NCI-H82 treated with DMSO at 0.1 percent for 48 hours (cell line): ENCODE measurements around the gene USP17L26.
"Not testable (repeated sequence)": the region's sequence is repeated elsewhere in the genome, so short reads cannot be mapped to it uniquely, and the experiment has no call there.

Experiments
- DNase-seq: peaks from one replicate; lab custom pipeline; 2025; ENCODE audit not compliant: unreplicated experiment; lab: John Stamatoyannopoulos, UW

Gene USP17L26, protein sequence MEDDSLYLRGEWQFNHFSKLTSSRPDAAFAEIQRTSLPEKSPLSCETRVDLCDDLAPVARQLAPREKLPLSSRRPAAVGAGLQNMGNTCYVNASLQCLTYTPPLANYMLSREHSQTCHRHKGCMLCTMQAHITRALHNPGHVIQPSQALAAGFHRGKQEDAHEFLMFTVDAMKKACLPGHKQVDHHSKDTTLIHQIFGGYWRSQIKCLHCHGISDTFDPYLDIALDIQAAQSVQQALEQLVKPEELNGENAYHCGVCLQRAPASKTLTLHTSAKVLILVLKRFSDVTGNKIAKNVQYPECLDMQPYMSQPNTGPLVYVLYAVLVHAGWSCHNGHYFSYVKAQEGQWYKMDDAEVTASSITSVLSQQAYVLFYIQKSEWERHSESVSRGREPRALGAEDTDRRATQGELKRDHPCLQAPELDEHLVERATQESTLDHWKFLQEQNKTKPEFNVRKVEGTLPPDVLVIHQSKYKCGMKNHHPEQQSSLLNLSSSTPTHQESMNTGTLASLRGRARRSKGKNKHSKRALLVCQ

DNA sequence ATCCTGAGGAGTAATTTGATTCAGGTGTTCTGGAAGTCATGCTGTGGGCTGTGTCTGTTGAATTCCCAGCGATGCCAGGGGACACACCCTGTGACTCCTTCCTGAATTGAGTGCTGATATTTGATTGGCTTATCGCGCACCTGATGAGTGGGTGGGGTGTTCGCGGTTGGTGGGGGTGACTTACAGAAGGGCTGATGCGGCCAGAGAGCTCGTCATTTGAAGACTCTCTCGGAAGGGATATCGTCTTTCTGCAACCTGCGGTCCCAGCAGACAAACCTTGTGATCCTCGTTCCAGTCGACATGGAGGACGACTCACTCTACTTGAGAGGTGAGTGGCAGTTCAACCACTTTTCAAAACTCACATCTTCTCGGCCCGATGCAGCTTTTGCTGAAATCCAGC, at the start of gene USP17L26:
Gene USP17L26, plus strand, starts transcription at position 301 of the 400 bp plus-strand sequence. Its CDS starts 0 bp downstream, at position 301.
- not testable (repeated sequence) for DNase-seq

DNA sequence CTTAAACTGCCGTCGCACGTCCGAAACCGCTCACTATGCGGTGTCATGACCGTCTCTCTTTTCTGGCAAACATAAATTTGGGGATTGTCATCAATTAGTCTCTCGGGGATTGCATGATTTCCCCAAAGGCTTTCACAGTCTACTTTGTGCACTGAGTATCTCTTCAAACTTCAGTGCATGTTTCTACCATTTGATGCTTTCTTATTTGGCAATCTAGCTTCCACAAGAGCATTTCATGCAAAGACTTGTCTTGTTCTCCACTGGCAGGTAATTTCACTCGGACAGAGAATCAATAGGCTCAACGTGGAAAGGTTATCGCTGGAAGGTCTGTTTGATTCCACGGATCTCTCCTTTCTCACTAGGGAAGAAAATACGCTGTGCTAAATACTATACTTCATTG, 10.3 kb upstream of the USP17L26 start:
- not testable (repeated sequence) for DNase-seq

DNA sequence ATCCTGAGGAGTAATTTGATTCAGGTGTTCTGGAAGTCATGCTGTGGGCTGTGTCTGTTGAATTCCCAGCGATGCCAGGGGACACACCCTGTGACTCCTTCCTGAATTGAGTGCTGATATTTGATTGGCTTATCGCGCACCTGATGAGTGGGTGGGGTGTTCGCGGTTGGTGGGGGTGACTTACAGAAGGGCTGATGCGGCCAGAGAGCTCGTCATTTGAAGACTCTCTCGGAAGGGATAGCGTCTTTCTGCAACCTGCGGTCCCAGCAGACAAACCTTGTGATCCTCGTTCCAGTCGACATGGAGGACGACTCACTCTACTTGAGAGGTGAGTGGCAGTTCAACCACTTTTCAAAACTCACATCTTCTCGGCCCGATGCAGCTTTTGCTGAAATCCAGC, 9.6 kb upstream of the USP17L26 start, which contains the start of gene USP17L24:
Gene USP17L24, plus strand, starts transcription at position 301 of the 400 bp plus-strand sequence. Its CDS starts 0 bp downstream, at position 301.
- not testable (repeated sequence) for DNase-seq

DNA sequence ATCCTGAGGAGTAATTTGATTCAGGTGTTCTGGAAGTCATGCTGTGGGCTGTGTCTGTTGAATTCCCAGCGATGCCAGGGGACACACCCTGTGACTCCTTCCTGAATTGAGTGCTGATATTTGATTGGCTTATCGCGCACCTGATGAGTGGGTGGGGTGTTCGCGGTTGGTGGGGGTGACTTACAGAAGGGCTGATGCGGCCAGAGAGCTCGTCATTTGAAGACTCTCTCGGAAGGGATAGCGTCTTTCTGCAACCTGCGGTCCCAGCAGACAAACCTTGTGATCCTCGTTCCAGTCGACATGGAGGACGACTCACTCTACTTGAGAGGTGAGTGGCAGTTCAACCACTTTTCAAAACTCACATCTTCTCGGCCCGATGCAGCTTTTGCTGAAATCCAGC, 4.8 kb upstream of the USP17L26 start, which contains the start of gene USP17L25:
Gene USP17L25, plus strand, starts transcription at position 301 of the 400 bp plus-strand sequence. Its CDS starts 0 bp downstream, at position 301.
- not testable (repeated sequence) for DNase-seq

DNA sequence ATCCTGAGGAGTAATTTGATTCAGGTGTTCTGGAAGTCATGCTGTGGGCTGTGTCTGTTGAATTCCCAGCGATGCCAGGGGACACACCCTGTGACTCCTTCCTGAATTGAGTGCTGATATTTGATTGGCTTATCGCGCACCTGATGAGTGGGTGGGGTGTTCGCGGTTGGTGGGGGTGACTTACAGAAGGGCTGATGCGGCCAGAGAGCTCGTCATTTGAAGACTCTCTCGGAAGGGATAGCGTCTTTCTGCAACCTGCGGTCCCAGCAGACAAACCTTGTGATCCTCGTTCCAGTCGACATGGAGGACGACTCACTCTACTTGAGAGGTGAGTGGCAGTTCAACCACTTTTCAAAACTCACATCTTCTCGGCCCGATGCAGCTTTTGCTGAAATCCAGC, 4.6 kb downstream of the USP17L26 start, which contains the start of gene USP17L5:
Gene USP17L5, plus strand, starts transcription at position 301 of the 400 bp plus-strand sequence. Its CDS starts 0 bp downstream, at position 301.
- not testable (repeated sequence) for DNase-seq

DNA sequence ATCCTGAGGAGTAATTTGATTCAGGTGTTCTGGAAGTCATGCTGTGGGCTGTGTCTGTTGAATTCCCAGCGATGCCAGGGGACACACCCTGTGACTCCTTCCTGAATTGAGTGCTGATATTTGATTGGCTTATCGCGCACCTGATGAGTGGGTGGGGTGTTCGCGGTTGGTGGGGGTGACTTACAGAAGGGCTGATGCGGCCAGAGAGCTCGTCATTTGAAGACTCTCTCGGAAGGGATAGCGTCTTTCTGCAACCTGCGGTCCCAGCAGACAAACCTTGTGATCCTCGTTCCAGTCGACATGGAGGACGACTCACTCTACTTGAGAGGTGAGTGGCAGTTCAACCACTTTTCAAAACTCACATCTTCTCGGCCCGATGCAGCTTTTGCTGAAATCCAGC, 9.4 kb downstream of the USP17L26 start, which contains the start of gene USP17L27:
Gene USP17L27, plus strand, starts transcription at position 301 of the 400 bp plus-strand sequence. Its CDS starts 0 bp downstream, at position 301.
- DNase-seq, result not testable (repeated sequence)

DNA sequence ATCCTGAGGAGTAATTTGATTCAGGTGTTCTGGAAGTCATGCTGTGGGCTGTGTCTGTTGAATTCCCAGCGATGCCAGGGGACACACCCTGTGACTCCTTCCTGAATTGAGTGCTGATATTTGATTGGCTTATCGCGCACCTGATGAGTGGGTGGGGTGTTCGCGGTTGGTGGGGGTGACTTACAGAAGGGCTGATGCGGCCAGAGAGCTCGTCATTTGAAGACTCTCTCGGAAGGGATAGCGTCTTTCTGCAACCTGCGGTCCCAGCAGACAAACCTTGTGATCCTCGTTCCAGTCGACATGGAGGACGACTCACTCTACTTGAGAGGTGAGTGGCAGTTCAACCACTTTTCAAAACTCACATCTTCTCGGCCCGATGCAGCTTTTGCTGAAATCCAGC, 14.1 kb downstream of the USP17L26 start, which contains the start of gene USP17L28:
Gene USP17L28, plus strand, starts transcription at position 301 of the 400 bp plus-strand sequence. Its CDS starts 0 bp downstream, at position 301.
- not testable (repeated sequence) for DNase-seq

DNA sequence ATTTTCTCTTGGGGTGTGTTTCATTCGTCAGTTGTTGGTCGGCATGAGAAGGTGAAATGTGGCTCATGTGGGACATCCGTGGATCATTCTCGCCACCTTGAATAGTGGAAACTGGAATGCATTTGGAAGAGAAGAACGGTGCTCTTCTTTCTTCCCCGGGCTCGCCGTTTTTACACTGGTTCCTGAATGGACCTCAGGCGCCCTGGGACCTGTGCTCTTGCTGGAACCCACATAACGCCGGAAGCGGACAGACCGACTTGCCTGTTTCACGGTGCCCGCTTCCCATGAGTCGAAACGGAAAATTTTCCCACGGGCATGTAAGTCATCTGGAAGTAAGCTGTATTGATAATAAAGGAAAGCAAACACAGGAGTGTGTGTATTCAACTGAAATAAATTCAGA, 16.4 kb downstream of the USP17L26 start:
- DNase-seq, result not testable (repeated sequence)

DNA sequence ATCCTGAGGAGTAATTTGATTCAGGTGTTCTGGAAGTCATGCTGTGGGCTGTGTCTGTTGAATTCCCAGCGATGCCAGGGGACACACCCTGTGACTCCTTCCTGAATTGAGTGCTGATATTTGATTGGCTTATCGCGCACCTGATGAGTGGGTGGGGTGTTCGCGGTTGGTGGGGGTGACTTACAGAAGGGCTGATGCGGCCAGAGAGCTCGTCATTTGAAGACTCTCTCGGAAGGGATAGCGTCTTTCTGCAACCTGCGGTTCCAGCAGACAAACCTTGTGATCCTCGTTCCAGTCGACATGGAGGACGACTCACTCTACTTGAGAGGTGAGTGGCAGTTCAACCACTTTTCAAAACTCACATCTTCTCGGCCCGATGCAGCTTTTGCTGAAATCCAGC, 18.9 kb downstream of the USP17L26 start, which contains the start of gene USP17L29:
Gene USP17L29, plus strand, starts transcription at position 301 of the 400 bp plus-strand sequence. Its CDS starts 0 bp downstream, at position 301.
- DNase-seq, result not testable (repeated sequence)

DNA sequence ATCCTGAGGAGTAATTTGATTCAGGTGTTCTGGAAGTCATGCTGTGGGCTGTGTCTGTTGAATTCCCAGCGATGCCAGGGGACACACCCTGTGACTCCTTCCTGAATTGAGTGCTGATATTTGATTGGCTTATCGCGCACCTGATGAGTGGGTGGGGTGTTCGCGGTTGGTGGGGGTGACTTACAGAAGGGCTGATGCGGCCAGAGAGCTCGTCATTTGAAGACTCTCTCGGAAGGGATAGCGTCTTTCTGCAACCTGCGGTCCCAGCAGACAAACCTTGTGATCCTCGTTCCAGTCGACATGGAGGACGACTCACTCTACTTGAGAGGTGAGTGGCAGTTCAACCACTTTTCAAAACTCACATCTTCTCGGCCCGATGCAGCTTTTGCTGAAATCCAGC, 28.4 kb downstream of the USP17L26 start, which contains the start of gene USP17L30:
Gene USP17L30, plus strand, starts transcription at position 301 of the 400 bp plus-strand sequence. Its CDS starts 0 bp downstream, at position 301.
- not testable (repeated sequence) for DNase-seq

DNA sequence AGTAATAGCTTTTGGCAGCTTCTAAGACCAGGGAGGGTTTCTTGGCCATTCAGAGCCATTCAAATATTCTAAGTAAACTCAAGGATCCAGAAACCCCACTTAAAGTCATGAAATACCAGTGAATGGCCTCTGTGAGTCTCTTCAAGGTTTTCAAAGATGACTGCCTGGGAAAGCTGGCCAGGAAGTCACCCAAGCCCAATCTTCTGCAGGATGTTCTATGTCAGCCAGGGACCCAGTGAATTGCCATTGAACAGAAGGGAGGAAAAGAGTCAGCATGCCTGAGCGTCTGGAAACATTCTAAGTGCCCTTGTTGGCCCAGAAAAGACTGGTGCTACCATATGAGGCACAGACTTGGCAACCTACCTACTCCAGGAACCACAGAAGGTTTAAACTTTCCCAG, 45.4 kb downstream of the USP17L26 start:
- not testable (repeated sequence) for DNase-seq

DNA sequence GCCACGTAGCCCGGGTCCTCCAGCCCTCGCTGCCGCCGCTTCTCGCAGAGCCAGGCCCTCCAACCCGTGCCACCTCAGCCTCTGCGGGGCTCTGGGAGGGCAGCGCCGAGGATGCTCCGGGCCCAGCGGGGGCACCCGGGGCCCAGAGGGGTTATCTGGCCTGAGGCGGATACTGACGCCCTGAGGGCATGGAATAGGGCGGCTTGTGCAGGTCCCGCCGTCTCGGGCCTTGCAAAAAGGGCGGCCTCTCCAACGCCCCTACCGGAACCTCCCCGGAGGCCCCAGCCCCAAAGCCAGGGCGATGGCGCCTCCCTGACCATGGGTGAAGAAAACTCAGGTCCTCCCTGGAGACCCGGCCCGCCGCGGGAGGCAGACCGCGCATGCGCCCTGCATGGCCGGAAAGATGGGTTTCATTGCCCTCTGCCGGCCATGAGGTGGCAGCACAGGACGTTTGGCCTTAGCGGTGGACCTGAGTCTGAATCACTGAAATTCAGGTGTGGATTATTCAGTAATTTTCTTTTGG, 46.6 kb downstream of the USP17L26 start:
- DNase-seq, result not testable (repeated sequence)

DNA sequence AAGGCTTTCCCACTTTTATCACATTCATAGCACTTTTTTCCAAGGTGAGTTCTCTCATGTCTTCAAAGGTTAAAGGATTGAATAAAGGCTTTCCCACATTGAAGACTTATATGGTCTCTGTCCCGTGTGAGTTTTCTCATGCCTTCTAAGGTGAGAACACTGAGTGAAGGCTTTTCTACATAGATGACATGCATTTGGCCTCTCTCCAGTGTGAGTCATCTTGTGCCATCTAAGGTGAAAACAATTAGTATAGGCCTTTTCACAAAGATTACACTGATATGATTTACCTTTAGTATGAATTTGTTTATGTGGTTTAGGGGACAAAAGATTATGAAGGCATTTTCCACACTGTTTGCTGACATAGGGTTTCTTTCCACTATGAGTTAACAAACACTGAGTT, 49.7 kb downstream of the USP17L26 start:
- no peak for DNase-seq
